Myometrial cell (primary cell): ENCODE results near the gene CDK13. TPM values are rescaled to one million over a fixed set of nuclear protein-coding genes. Genes with fewer than 3 reads are reported as not detected.

Experiments used
- total RNA-seq: library from RNA; depleted of rRNA; stranded (reverse); fragments of >200 nt; gene quantifications from 2 replicates; pipeline ENCODE4 v1.2.3, GENCODE V29; 2015

The CDK13 gene
- total RNA-seq, result 18.7 and 27.8 TPM in 2 replicates

GRCh38 chr7:39949971-39950472, at the start of gene CDK13:
CDK13 (plus strand) TSS chr7:39950256; CDS start chr7:39950642, 386 bp downstream.

GRCh38 chr7:40134428-40135316, 184.6 kb downstream of the CDK13 start, which contains the start of the genes MPLKIP and SUGCT:
MPLKIP (minus strand) TSS chr7:40134622; CDS start chr7:40134567, 55 bp downstream.
SUGCT (plus strand) TSS chr7:40135005.

Other genes with a start within 250 kb of the CDK13 start
- gene MPLKIP, start 184.4 kb downstream of the CDK13 start, total RNA-seq, result 57.2 and 83.9 TPM in 2 replicates
- 1.7 and 5.0 TPM in 2 replicates for gene SUGCT, start 184.7 kb downstream of the CDK13 start, total RNA-seq